K562 (cell line): Measurements from ENCODE around the gene CELA3B.

Experiments
- BACH1 ChIP-seq: fragments of 200-800 bp; sonication (Bioruptor generic); IDR thresholded peaks from 2 replicates; pipeline ENCODE4 v1.6.1; 2016; ENCODE audit warnings: missing genetic modification characterization, missing compliant biosample characterization
- MTA3 ChIP-seq: fragments of 450-650 bp; formaldehyde crosslinking; IDR thresholded peaks from 2 replicates; pipeline ENCODE4 v1.6.1; 2017; ENCODE audit warnings: mild to moderate bottlenecking, borderline replicate concordance
- NBN ChIP-seq: fragments of 450-650 bp; IDR thresholded peaks from 2 replicates; pipeline ENCODE4 v1.6.1; 2016; ENCODE audit warnings: low read depth, mild to moderate bottlenecking
- PCBP2 ChIP-seq: fragments of 200-400 bp; formaldehyde crosslinking; IDR thresholded peaks from 2 replicates; pipeline ENCODE4 v1.6.1; 2018; ENCODE audit warnings: low read length, low read depth, mild to moderate bottlenecking, moderate library complexity; ENCODE audit not compliant: poor library complexity, severe bottlenecking
- POU5F1 ChIP-seq: fragments of 150-350 bp; IDR thresholded peaks from 2 replicates; pipeline ENCODE4 v1.6.1; 2014; ENCODE audit warnings: borderline replicate concordance, low read length, low read depth, mild to moderate bottlenecking; ENCODE audit not compliant: partially characterized antibody
- REST ChIP-seq, 2 experiments: fragments of 450-650 bp; formaldehyde crosslinking in 1 of 2; IDR thresholded peaks; 2 replicates each; pipeline versions ENCODE4 v1.4.0 to v1.6.1; 2014 to 2020; ENCODE audit warnings: mild to moderate bottlenecking in 2 of 2, borderline replicate concordance in 1 of 2, low read depth in 1 of 2
- YY1 ChIP-seq, 3 experiments: IDR thresholded peaks; 2 replicates each; pipeline ENCODE4 v1.6.1; 2011; ENCODE audit warnings: low read length in 2 of 3, mild to moderate bottlenecking in 2 of 3, moderate library complexity in 2 of 3, borderline replicate concordance in 1 of 3, control low read depth in 1 of 3, low read depth in 1 of 3; ENCODE audit not compliant: insufficient read depth in 3 of 3, insufficient replicate concordance in 2 of 3, control insufficient read depth in 1 of 3, insufficient read length in 1 of 3; ENCODE audit errors: extremely low read depth in 1 of 3
- ZNF121 ChIP-seq: sonication (generic); formaldehyde crosslinking; conservative IDR thresholded peaks from 2 replicates; pipeline ENCODE4 v1.8.0; 2022; ENCODE audit warnings: missing genetic modification reagents
- ZNF140 ChIP-seq: fragments of 250-450 bp; sonication (Bioruptor Pico); IDR thresholded peaks from 2 replicates; pipeline ENCODE4 v1.8.0; 2021; ENCODE audit warnings: moderate library complexity, mild to moderate bottlenecking, inconsistent platforms
- ZNF146 ChIP-seq: IDR thresholded peaks from one replicate; pipeline ENCODE4 v1.6.1; 2018; ENCODE audit warnings: missing compliant biosample characterization; ENCODE audit not compliant: unreplicated experiment
- ZNF436 ChIP-seq: fragments of 250-450, 450-650 bp; sonication (Bioruptor Pico); formaldehyde crosslinking; IDR thresholded peaks from 2 replicates; pipeline ENCODE4 v1.7.0; 2020; ENCODE audit warnings: mild to moderate bottlenecking

GRCh38 chr1:22001409-22001808, 24.6 kb downstream of the CELA3B start, which contains the start of gene CELA3A:
- no peak for TF ChIP-seq PCBP2
- no peak for TF ChIP-seq REST (IDR thresholded peaks at IDR 0.05; ENCODE audit: borderline replicate concordance)
- no peak for TF ChIP-seq REST (CRISPR knock-in tag; IDR thresholded peaks at IDR 0.05; ENCODE audit: low read depth)
- TF ChIP-seq ZNF140 (CRISPR knock-in tag): no peak
- TF ChIP-seq ZNF436: no peak
- TF ChIP-seq ZNF146 (CRISPR knock-in tag): no peak
- no peak for TF ChIP-seq POU5F1
- no peak for TF ChIP-seq NBN
- no peak for TF ChIP-seq BACH1 (tag)
- no peak for TF ChIP-seq ZNF121 (CRISPR knock-in tag)
- no peak for TF ChIP-seq MTA3
- no peak for TF ChIP-seq YY1 (IDR thresholded peaks at IDR 0.05; ENCODE audit: borderline replicate concordance in 1 of 3, control insufficient read depth in 1 of 3, extremely low read depth in 1 of 3, insufficient read depth in 3 of 3, insufficient read length in 1 of 3, insufficient replicate concordance in 2 of 3, low read depth in 1 of 3, low read length in 2 of 3)
